HG03025 (cell line): ENCODE data around the gene CDCA3.
A peak's percentile ranks its signal among the peaks of the same experiment; 100 is the strongest.
"Not testable (repeated sequence)": the region's sequence is repeated elsewhere in the genome, so short reads cannot be mapped to it uniquely, and the experiment has no call there.

Experiments
- ATAC-seq: cut with Tn5 transposase; IDR thresholded peaks from one replicate; pipeline ENCODE4 v1.9.1; 2021; ENCODE audit warnings: mild to moderate bottlenecking, moderate library complexity; ENCODE audit not compliant: unreplicated experiment, low FRiP score

CDCA3 gene

GRCh38 chr12:6873094-6874014, 22.3 kb upstream of the CDCA3 start, which contains the start of gene SPSB2:
Gene SPSB2, minus strand, starts transcription at chr12:6873303. Its CDS starts 402 bp downstream, at chr12:6872901.
- ATAC-seq = peak; percentile 70

GRCh38 chr12:6872073-6873048, 21.3 kb upstream of the CDCA3 start:
- ATAC-seq = no peak

- ATAC-seq = no peak
Measured at GRCh38 chr12:6871052-6871957, 20.2 kb upstream of the CDCA3 start.

GRCh38 chr12:6870304-6870703, 19.2 kb upstream of the CDCA3 start:
- ATAC-seq = not testable (repeated sequence)

GRCh38 chr12:6869049-6870021, 18.2 kb upstream of the CDCA3 start:
- no peak for ATAC-seq

GRCh38 chr12:6868211-6869048, 17.3 kb upstream of the CDCA3 start:
- ATAC-seq = no peak

GRCh38 chr12:6867413-6868210, 16.5 kb upstream of the CDCA3 start, which contains the start of gene TPI1:
Gene TPI1, plus strand, starts transcription at chr12:6867531. Its CDS starts 36 bp downstream, at chr12:6867567.
- peak; percentile 59 for ATAC-seq

- ATAC-seq = peak; percentile 8
Measured at GRCh38 chr12:6866920-6867412, 15.9 kb upstream of the CDCA3 start.

- no peak for ATAC-seq
Measured at GRCh38 chr12:6866163-6866919, 15.3 kb upstream of the CDCA3 start.

GRCh38 chr12:6865307-6865706, 14.2 kb upstream of the CDCA3 start:
- ATAC-seq = not testable (repeated sequence)

- no peak for ATAC-seq
Measured at GRCh38 chr12:6863586-6864321, 12.7 kb upstream of the CDCA3 start.

- no peak for ATAC-seq
Measured at GRCh38 chr12:6863033-6863432, 11.9 kb upstream of the CDCA3 start.

- no peak for ATAC-seq
Measured at GRCh38 chr12:6861391-6861790, 10.3 kb upstream of the CDCA3 start.

GRCh38 chr12:6860942-6861341, 9.9 kb upstream of the CDCA3 start:
- no peak for ATAC-seq

GRCh38 chr12:6860116-6860515, 9.0 kb upstream of the CDCA3 start:
- no peak for ATAC-seq
